Neural cell (in vitro differentiated cells): ENCODE measurements around the gene SLC6A1.

Experiments used
- CTCF ChIP-seq: fragments of 450-650 bp; IDR thresholded peaks from 2 replicates; pipeline ENCODE4 v1.5.1; 2014; ENCODE audit warnings: antibody characterized with exemption, mild to moderate bottlenecking, moderate library complexity; ENCODE audit not compliant: poor library complexity, severe bottlenecking
- EP300 ChIP-seq: fragments of 450-650 bp; conservative IDR thresholded peaks from 2 replicates; pipeline ENCODE4 v1.6.1; 2014; ENCODE audit warnings: antibody characterized with exemption, mild to moderate bottlenecking, moderate library complexity; ENCODE audit not compliant: poor library complexity, severe bottlenecking
- RAD21 ChIP-seq: fragments of 450-650 bp; conservative IDR thresholded peaks from 2 replicates; pipeline ENCODE4 v1.6.1; 2014; ENCODE audit warnings: antibody characterized with exemption, mild to moderate bottlenecking, moderate library complexity

GRCh38 chr3:11078826-11079515 is 86.4 kb downstream of the SLC6A1 start:
- no peak for TF ChIP-seq CTCF
- TF ChIP-seq EP300: no peak
- TF ChIP-seq RAD21: no peak
